NCI-H2107 (cell line): ENCODE results near the gene KRTDAP.
A peak's percentile ranks its signal among the peaks of the same experiment; 100 is the strongest.

ENCODE experiments used
- DNase-seq: peaks from one replicate; lab custom pipeline; 2025; lab: John Stamatoyannopoulos, UW

The KRTDAP gene

GRCh38 chr19:35490364-35490763 lies at the start of gene KRTDAP:
Gene KRTDAP (minus strand): TSS chr19:35490464. CDS start chr19:35490442, 22 bp downstream.
- no peak for DNase-seq

GRCh38 chr19:35539850-35540249 lies 49.6 kb upstream of the KRTDAP start:
- DNase-seq: no peak

GRCh38 chr19:35539314-35539713 lies 49.0 kb upstream of the KRTDAP start:
- DNase-seq: no peak

GRCh38 chr19:35534803-35535480 lies 44.7 kb upstream of the KRTDAP start:
- DNase-seq: peak; percentile 15

GRCh38 chr19:35533822-35534392 lies 43.6 kb upstream of the KRTDAP start:
- DNase-seq: no peak

GRCh38 chr19:35533201-35533821 lies 43.0 kb upstream of the KRTDAP start, which contains the start of gene GAPDHS:
Gene GAPDHS (plus strand): TSS chr19:35533456. CDS start chr19:35533528, 72 bp downstream.
- no peak for DNase-seq

GRCh38 chr19:35531291-35531690 lies 41.0 kb upstream of the KRTDAP start:
- no peak for DNase-seq

GRCh38 chr19:35529241-35530218 lies 39.3 kb upstream of the KRTDAP start:
- DNase-seq: no peak

- DNase-seq: no peak
Observed at GRCh38 chr19:35528218-35529038, 38.2 kb upstream of the KRTDAP start, which contains the start of gene SBSN. Gene SBSN (minus strand): TSS chr19:35528311. CDS start chr19:35528281, 30 bp downstream.

GRCh38 chr19:35525873-35526272 lies 35.6 kb upstream of the KRTDAP start:
- no peak for DNase-seq

- no peak for DNase-seq
Observed at GRCh38 chr19:35524181-35524837, 34.0 kb upstream of the KRTDAP start.

GRCh38 chr19:35522745-35523327 lies 32.6 kb upstream of the KRTDAP start:
- DNase-seq: no peak

- no peak for DNase-seq
Observed at GRCh38 chr19:35521124-35521743, 31.0 kb upstream of the KRTDAP start.

GRCh38 chr19:35519291-35519690 lies 29.0 kb upstream of the KRTDAP start:
- DNase-seq: no peak

- no peak for DNase-seq
Observed at GRCh38 chr19:35518313-35518712, 28.0 kb upstream of the KRTDAP start.

- no peak for DNase-seq
Observed at GRCh38 chr19:35517342-35517741, 27.1 kb upstream of the KRTDAP start.

- DNase-seq: no peak
Observed at GRCh38 chr19:35516310-35516709, 26.0 kb upstream of the KRTDAP start.

- no peak for DNase-seq
Observed at GRCh38 chr19:35514282-35514809, 24.1 kb upstream of the KRTDAP start.

GRCh38 chr19:35513628-35514281 lies 23.5 kb upstream of the KRTDAP start, which contains the start of gene DMKN:
Gene DMKN (minus strand): TSS chr19:35513649. CDS start chr19:35513475, 174 bp downstream.
- no peak for DNase-seq
